Psoas muscle (tissue), 8 donors: ENCODE data around the gene FAXDC2. TPM values are rescaled to one million over a fixed set of nuclear protein-coding genes. Genes with fewer than 3 reads are reported as not detected.

Experiments
- ATAC-seq, 4 donors: fragments of 200-7000 bp; cut with Tn5 transposase; one replicate each; pipeline ENCODE4 v1.9.1; 2020; ENCODE audit warnings: moderate library complexity in 3 of 4, mild to moderate bottlenecking in 2 of 4
- DNase-seq, 2 donors: peaks; one replicate each; pipeline ENCODE4 v3.0.0-alpha.2; 2020
- H3K27ac ChIP-seq: fragments of 200-600 bp; one replicate; pipeline ENCODE4 v1.8.0; 2022
- H3K27me3 ChIP-seq, 3 donors: fragments of 200-600 bp in 1 of 3; one replicate each; pipeline versions ENCODE4 v1.6.1 to v1.8.0; 2013 to 2022; ENCODE audit warnings: low read length in 2 of 3, mild to moderate bottlenecking in 2 of 3, moderate library complexity in 1 of 3; ENCODE audit not compliant: insufficient read depth in 3 of 3
- H3K36me3 ChIP-seq, 2 donors: fragments of 200-600 bp in 1 of 2; one replicate each; pipeline versions ENCODE4 v1.6.1 to v1.8.0; 2013 to 2022; ENCODE audit warnings: low read depth in 1 of 2, mild to moderate bottlenecking in 1 of 2, moderate library complexity in 1 of 2; ENCODE audit not compliant: insufficient read depth in 1 of 2
- H3K4me1 ChIP-seq: fragments of 200-600 bp; one replicate; pipeline ENCODE4 v1.8.0; 2022
- H3K4me3 ChIP-seq: fragments of 200-600 bp; one replicate; pipeline ENCODE4 v1.8.0; 2022; ENCODE audit warnings: mild to moderate bottlenecking
- H3K9me3 ChIP-seq: fragments of 200-600 bp; one replicate; pipeline ENCODE4 v1.8.0; 2022
- WGBS, 3 donors: extraction: QIAGEN DNeasy Blood & Tissue Kit; methylation state at CpG; one replicate each; pipeline versions ENCODE4 v1.1.6 to v1.1.7; 2013; 5-methylcytosine and 5-hydroxymethylcytosine counted together
- intact Hi-C, 2 donors: fragments of 100-400 bp; cut with DNase I; formaldehyde crosslinking; loops; one replicate each; pipeline versions ENCODE4 v1.11.0 to v1.14.2; 2022
- polyA plus RNA-seq, 3 donors: library from polyadenylated mRNA; stranded (reverse); fragments of 200-250 nt; gene quantifications; one replicate each; pipeline ENCODE4 v1.2.3, GENCODE V29; 2013
- total RNA-seq, 4 donors: library from RNA; stranded (reverse); fragmentation: NEBNext Ultra II Directional in 2 of 4; extraction: Animal tissue kit (Norgen Biotek cat#: 25700) in 2 of 4; gene quantifications; one replicate each; pipeline versions ENCODE4 v1.2.1 to v1.2.4, GENCODE V29; 2021 to 2023
- TF ChIP-seq, protein P1 (sequence below): fragments of 200-600 bp; IDR thresholded peaks from one replicate; pipeline ENCODE4 v1.8.0; 2022; ENCODE audit warnings: antibody characterized with exemption
- donor health status: healthy with polysubstance abuse.
- donor health status: DM: no; HTN: no; CAD: no; lungs with moderate emphysema.
- donor health status: Bipolar disorder and iron deficiency.
- donor health status: healthy.
- donor health status: DM: yes; HTN: yes; CAD: no.
- donor health status: DM: no; HTN: no; CAD: no.
- donor health status: DM: no; HTN: no; CAD: no.
- donor health status: DM: yes; HTN: yes; CAD: no.

The FAXDC2 gene
- total and polyA plus RNA-seq, 7 donors: 1.5 to 11.0 (median 3.1) TPM

GRCh38 chr5:154831451-154831850 is 19.0 kb downstream of the FAXDC2 start:
- TF ChIP-seq, protein P1, sequence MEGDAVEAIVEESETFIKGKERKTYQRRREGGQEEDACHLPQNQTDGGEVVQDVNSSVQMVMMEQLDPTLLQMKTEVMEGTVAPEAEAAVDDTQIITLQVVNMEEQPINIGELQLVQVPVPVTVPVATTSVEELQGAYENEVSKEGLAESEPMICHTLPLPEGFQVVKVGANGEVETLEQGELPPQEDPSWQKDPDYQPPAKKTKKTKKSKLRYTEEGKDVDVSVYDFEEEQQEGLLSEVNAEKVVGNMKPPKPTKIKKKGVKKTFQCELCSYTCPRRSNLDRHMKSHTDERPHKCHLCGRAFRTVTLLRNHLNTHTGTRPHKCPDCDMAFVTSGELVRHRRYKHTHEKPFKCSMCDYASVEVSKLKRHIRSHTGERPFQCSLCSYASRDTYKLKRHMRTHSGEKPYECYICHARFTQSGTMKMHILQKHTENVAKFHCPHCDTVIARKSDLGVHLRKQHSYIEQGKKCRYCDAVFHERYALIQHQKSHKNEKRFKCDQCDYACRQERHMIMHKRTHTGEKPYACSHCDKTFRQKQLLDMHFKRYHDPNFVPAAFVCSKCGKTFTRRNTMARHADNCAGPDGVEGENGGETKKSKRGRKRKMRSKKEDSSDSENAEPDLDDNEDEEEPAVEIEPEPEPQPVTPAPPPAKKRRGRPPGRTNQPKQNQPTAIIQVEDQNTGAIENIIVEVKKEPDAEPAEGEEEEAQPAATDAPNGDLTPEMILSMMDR: no peak
- intact Hi-C loops: no loop called here
- ATAC-seq (no peak), DNase-seq (no peak)
- WGBS, 3 donors: 84 to 91% (median 85%) methylated on average over 7 of the region's 7 CpGs
- no peaks in the 10 kb centered on the region for H3K9me3 ChIP-seq
- H3K4me3 ChIP-seq: no peak overlapping the region
- H3K36me3 ChIP-seq: peaks cover 0 to 62% of the 10 kb centered on the region in 2 donors
- H3K4me1 ChIP-seq: peaks cover 9% of the 10 kb centered on the region
- no peak overlapping the region for H3K27ac ChIP-seq
- no peaks in the 10 kb centered on the region for H3K27me3 ChIP-seq

DNA sequence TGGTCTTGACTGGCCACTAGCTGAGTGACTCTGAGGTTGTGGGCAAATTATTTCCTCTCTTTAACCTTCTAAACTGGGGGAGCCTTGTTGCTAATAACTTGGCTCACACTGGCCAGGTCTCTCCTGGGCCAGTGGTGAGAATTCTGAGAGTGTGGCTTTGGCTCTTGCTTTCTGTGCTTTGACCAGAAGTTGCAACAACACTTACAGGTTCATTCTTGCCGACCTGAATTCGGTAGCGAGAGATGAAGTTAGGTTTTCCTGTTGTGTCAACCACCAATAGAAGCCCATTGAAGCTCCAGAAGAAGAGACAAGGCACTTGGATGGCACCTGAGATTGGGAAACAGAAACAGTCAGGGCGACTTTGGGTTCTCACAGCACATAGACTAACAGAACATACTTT is 19.8 kb downstream of the FAXDC2 start:
- DNase-seq (no peak), ATAC-seq (no peak)
- H3K27ac ChIP-seq: no peak overlapping the region
- peaks cover 9% of the 10 kb centered on the region for H3K4me1 ChIP-seq
- no peaks in the 10 kb centered on the region for H3K9me3 ChIP-seq
- H3K36me3 ChIP-seq: peaks cover 0 to 63% of the 10 kb centered on the region in 2 donors
- H3K4me3 ChIP-seq: no peak overlapping the region
- TF ChIP-seq, protein P1: no peak
- H3K27me3 ChIP-seq: no peaks in the 10 kb centered on the region
- whole genome bisulfite sequencing, 3 donors: 92 to 94% (median 92%) methylated on average over 4 of the region's 4 CpGs
- intact Hi-C loops: no loop called here

DNA sequence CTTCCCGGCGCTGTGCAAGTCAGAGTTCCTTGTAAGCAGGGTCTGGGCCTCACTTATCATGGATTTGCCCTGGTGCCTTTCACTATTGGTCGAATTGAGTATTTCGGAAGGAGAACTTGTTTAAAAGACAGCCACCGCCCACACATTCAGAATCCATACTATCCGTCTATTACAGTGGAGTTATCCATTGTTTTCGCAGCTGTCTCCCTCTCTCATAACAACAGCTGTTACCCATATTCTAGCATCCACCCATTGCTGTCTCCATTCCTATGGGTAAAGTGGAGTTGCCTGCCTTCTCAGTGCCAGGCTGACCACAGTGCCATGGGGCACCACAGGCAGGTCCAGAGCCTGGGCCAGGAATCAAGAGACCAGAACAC is 20.2 kb downstream of the FAXDC2 start:
- intact Hi-C loops: no loop called here
- Histone ChIP-seq H3K27me3 (no peaks in the 10 kb centered on the region), H3K4me3 (no peak overlapping the region), H3K36me3 (peaks cover 0 to 63% of the 10 kb centered on the region in 2 donors), H3K9me3 (no peaks in the 10 kb centered on the region), H3K27ac (no peak overlapping the region), H3K4me1 (peaks cover 5% of the 10 kb centered on the region)
- ATAC-seq: no peak
- TF ChIP-seq, protein P1: no peak
- 81 to 84% (median 84%) methylated on average over 7 of the region's 7 CpGs for WGBS, 3 donors
- no peak for DNase-seq

DNA sequence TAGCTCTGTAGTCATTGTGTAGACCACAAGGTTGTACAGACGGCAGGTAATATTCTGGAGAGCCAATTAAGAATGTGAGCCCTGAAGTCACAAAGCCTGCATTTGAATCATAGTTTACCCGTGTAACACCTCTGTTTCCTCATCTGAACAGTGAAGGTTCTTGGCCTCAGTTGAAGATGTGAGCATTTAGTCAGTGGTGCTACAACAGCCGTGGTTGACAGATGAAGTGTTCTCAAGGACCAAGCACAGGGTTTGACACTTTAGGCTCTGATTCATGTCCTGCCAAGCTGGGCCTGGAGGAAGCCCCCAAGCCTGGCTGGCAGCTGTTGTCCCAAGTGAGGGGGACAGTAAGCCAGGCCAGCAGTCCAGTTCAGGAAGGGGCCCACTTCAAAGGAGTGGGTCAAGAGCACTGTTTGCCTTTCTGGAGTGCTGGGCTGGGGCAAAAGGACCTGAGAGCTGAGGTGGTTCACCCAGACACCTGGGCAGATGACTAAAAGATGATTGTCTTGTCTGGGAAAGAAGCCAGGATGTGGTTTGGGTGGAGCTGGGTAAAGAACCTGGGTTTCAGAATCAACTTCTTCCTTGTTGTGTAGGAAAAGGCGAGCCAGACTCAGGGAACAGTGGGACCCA is 20.7 kb downstream of the FAXDC2 start:
- peaks cover 0 to 63% of the 10 kb centered on the region in 2 donors for H3K36me3 ChIP-seq
- H3K9me3 ChIP-seq: no peaks in the 10 kb centered on the region
- no peak overlapping the region for H3K4me3 ChIP-seq
- ATAC-seq (peak in 1 of 4 donors; percentile 28), DNase-seq (no peak)
- TF ChIP-seq, protein P1: no peak
- 68 to 81% (median 71%) methylated on average over 4 of the region's 4 CpGs for WGBS, 3 donors
- peaks cover 2% of the 10 kb centered on the region for H3K4me1 ChIP-seq
- intact Hi-C loops: no loop called here
- no peaks in the 10 kb centered on the region for H3K27me3 ChIP-seq
- H3K27ac ChIP-seq: no peak overlapping the region

DNA sequence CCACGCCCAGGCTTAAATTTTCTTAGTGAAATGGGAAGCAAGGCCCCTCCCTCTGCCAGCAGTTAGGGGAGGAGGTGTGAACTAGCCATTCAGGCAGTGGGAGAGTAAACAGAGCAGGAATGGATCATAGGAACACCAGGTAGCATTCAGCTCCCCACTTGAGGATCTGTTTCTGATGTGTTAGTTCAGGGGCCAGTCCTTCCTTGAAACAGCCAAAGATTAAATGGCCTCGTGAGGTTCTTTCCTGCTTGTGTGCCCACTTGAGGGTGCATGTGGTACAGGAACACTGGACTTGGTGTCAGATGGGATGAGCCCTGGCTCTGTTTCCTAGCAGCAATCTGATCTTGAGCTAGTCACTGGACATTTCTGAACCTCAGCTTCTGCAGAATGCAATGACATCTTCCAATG is 21.2 kb downstream of the FAXDC2 start:
- DNase-seq (no peak), ATAC-seq (peak; percentile 32 to 79 (median 64))
- intact Hi-C loops: no loop called here
- TF ChIP-seq, protein P1: no peak
- Histone ChIP-seq H3K4me3 (no peak overlapping the region), H3K9me3 (no peaks in the 10 kb centered on the region), H3K27me3 (no peaks in the 10 kb centered on the region), H3K36me3 (peaks cover 0 to 64% of the 10 kb centered on the region in 2 donors), H3K27ac (no peak overlapping the region), H3K4me1 (no peaks in the 10 kb centered on the region)
- WGBS, 3 donors: 61 to 84% (median 63%) methylated on average over 2 of the region's 2 CpGs
